Measurements from ENCODE around the gene ACYP1.
A peak's percentile ranks its signal among the peaks of the same experiment; 100 is the strongest.

ACYP1 gene

DNA sequence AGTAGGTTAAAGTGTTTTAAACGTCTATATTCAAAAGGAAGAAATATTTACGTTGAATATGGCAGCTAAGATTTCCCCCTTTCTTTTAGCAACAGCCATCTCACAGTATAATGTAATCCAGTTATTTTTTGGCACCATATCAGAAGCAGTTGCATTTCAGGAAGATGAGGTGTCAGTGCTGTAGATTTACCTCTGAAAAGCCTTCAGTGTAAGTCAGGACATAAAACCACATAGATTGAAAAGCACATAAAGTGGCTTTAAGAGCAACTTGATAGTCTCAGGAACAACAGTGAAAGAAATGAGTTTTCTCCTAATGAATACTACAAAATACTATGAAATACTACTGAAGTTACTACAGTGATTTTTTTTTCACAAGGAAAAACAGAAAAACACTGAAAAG lies 19.5 kb downstream of the ACYP1 start:
- Histone ChIP-seq H3K27me3 (ENCODE audit: control insufficient read depth, insufficient read depth, low read length) (no peaks in the 10 kb centered on the region), H3K36me3 (ENCODE audit: control insufficient read depth, insufficient read depth, low read length) (0 out of 2 replicates have a peak, but pooled peaks cover 5% of the 10 kb centered on the region), H3K27ac (ENCODE audit: low read length) (no peak overlapping the region), H3K4me1 (ENCODE audit: control insufficient read depth, insufficient read depth, low read length) (no peaks in the 10 kb centered on the region), H3K9me3 (ENCODE audit: control insufficient read depth, insufficient read depth, low read length) (no peaks in the 10 kb centered on the region), H3K4me3 (ENCODE audit: low read length) (no peak overlapping the region)
- WGBS (ENCODE audit: insufficient coverage, insufficient read length): no CpG with 5 or more reads among the region's 2 CpGs
- DNase-seq (ENCODE audit: low read depth, low spot score): no peak

GRCh38 chr14:75042035-75042434 lies 21.8 kb downstream of the ACYP1 start:
- no peaks in the 10 kb centered on the region for H3K4me1 ChIP-seq (ENCODE audit: control insufficient read depth, insufficient read depth, low read length)
- no peak overlapping the region for H3K4me3 ChIP-seq (ENCODE audit: low read length)
- no peaks in the 10 kb centered on the region for H3K9me3 ChIP-seq (ENCODE audit: control insufficient read depth, insufficient read depth, low read length)
- H3K27me3 ChIP-seq (ENCODE audit: control insufficient read depth, insufficient read depth, low read length): no peaks in the 10 kb centered on the region
- no peak for DNase-seq (ENCODE audit: low read depth, low spot score)
- H3K36me3 ChIP-seq (ENCODE audit: control insufficient read depth, insufficient read depth, low read length): 0 out of 2 replicates have a peak, but pooled peaks cover 5% of the 10 kb centered on the region
- no CpG with 5 or more reads among the region's 6 CpGs for WGBS (ENCODE audit: insufficient coverage, insufficient read length)
- no peak overlapping the region for H3K27ac ChIP-seq (ENCODE audit: low read length)

- no peak overlapping the region for H3K4me3 ChIP-seq (ENCODE audit: low read length)
- no peak overlapping the region for H3K27ac ChIP-seq (ENCODE audit: low read length)
- H3K4me1 ChIP-seq (ENCODE audit: control insufficient read depth, insufficient read depth, low read length): no peaks in the 10 kb centered on the region
- H3K27me3 ChIP-seq (ENCODE audit: control insufficient read depth, insufficient read depth, low read length): no peaks in the 10 kb centered on the region
- no peaks in the 10 kb centered on the region for H3K9me3 ChIP-seq (ENCODE audit: control insufficient read depth, insufficient read depth, low read length)
- 0 out of 2 replicates have a peak, but pooled peaks cover 5% of the 10 kb centered on the region for H3K36me3 ChIP-seq (ENCODE audit: control insufficient read depth, insufficient read depth, low read length)
- DNase-seq (ENCODE audit: low read depth, low spot score): no peak
- WGBS (ENCODE audit: insufficient coverage, insufficient read length): no CpG with 5 or more reads among the region's 4 CpGs
These were observed 22.2 kb downstream of the ACYP1 start for GRCh38 chr14:75041613-75042012.

DNA sequence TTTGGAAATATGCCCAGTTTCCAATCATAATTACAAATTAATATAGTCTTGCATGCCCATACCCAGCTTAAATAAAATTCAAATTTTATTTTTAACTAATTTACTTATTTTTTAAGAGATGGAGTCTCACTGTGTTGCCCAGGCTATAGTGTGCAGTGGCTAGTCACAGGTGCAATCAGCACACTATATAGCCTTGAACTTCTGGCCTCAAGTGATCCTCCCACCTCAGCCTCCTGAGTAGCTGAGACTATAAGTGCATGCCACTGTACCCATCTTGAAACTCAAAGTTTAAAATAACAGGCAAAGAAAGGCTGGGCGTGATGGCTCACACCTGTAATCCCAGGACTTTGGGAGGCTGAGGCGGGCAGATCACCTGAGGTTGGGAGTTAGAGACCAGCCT lies 22.9 kb downstream of the ACYP1 start:
- H3K4me3 ChIP-seq (ENCODE audit: low read length): no peak overlapping the region
- no peaks in the 10 kb centered on the region for H3K27me3 ChIP-seq (ENCODE audit: control insufficient read depth, insufficient read depth, low read length)
- 0 out of 2 replicates have a peak, but pooled peaks cover 5% of the 10 kb centered on the region for H3K36me3 ChIP-seq (ENCODE audit: control insufficient read depth, insufficient read depth, low read length)
- DNase-seq (ENCODE audit: low read depth, low spot score): no peak
- H3K27ac ChIP-seq (ENCODE audit: low read length): no peak overlapping the region
- no CpG with 5 or more reads among the region's 2 CpGs for WGBS (ENCODE audit: insufficient coverage, insufficient read length)
- no peaks in the 10 kb centered on the region for H3K4me1 ChIP-seq (ENCODE audit: control insufficient read depth, insufficient read depth, low read length)
- no peaks in the 10 kb centered on the region for H3K9me3 ChIP-seq (ENCODE audit: control insufficient read depth, insufficient read depth, low read length)

- Histone ChIP-seq H3K27ac (ENCODE audit: low read length) (no peak overlapping the region), H3K36me3 (ENCODE audit: control insufficient read depth, insufficient read depth, low read length) (0 out of 2 replicates have a peak, but pooled peaks cover 5% of the 10 kb centered on the region), H3K9me3 (ENCODE audit: control insufficient read depth, insufficient read depth, low read length) (no peaks in the 10 kb centered on the region), H3K4me3 (ENCODE audit: low read length) (no peak overlapping the region), H3K27me3 (ENCODE audit: control insufficient read depth, insufficient read depth, low read length) (no peaks in the 10 kb centered on the region), H3K4me1 (ENCODE audit: control insufficient read depth, insufficient read depth, low read length) (no peaks in the 10 kb centered on the region)
- no peak for DNase-seq (ENCODE audit: low read depth, low spot score)
- WGBS (ENCODE audit: insufficient coverage, insufficient read length): no CpG with 5 or more reads among the region's 1 CpG
These were observed 23.3 kb downstream of the ACYP1 start for GRCh38 chr14:75040507-75040906.

- Histone ChIP-seq H3K36me3 (ENCODE audit: control insufficient read depth, insufficient read depth, low read length) (no peaks in the 10 kb centered on the region), H3K9me3 (ENCODE audit: control insufficient read depth, insufficient read depth, low read length) (no peaks in the 10 kb centered on the region), H3K4me1 (ENCODE audit: control insufficient read depth, insufficient read depth, low read length) (no peaks in the 10 kb centered on the region), H3K27ac (ENCODE audit: low read length) (no peak overlapping the region), H3K4me3 (ENCODE audit: low read length) (no peak overlapping the region), H3K27me3 (ENCODE audit: control insufficient read depth, insufficient read depth, low read length) (no peaks in the 10 kb centered on the region)
- no CpG with 5 or more reads among the region's 2 CpGs for WGBS (ENCODE audit: insufficient coverage, insufficient read length)
- no peak for DNase-seq (ENCODE audit: low read depth, low spot score)
These were observed 30.9 kb downstream of the ACYP1 start for GRCh38 chr14:75032939-75033338.

- no peaks in the 10 kb centered on the region for H3K4me1 ChIP-seq (ENCODE audit: control insufficient read depth, insufficient read depth, low read length)
- H3K9me3 ChIP-seq (ENCODE audit: control insufficient read depth, insufficient read depth, low read length): no peaks in the 10 kb centered on the region
- H3K36me3 ChIP-seq (ENCODE audit: control insufficient read depth, insufficient read depth, low read length): no peaks in the 10 kb centered on the region
- no CpG with 5 or more reads among the region's 1 CpG for WGBS (ENCODE audit: insufficient coverage, insufficient read length)
- H3K4me3 ChIP-seq (ENCODE audit: low read length): no peak overlapping the region
- no peak overlapping the region for H3K27ac ChIP-seq (ENCODE audit: low read length)
- DNase-seq (ENCODE audit: low read depth, low spot score): no peak
- no peaks in the 10 kb centered on the region for H3K27me3 ChIP-seq (ENCODE audit: control insufficient read depth, insufficient read depth, low read length)
These were observed 33.7 kb downstream of the ACYP1 start for GRCh38 chr14:75030147-75030546.

DNA sequence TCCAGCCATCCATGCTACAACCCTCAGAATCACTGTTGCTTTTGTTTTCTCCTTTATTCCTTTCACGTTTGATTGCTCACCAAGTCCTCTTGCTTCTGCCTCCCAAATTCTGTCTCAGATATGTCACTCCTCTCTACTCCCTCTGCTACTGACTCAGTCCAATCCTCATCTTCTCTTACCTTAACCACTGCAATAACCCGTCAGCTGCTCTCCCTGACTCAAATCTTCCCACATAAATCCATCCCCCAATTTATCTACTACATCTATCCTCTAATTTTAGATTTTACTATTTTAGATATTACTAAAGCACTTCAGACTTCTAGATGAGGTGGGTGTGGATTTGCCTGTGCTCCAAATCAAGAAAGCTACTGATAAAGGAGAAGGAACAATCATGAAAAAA lies 37.9 kb downstream of the ACYP1 start:
- no peak overlapping the region for H3K27ac ChIP-seq (ENCODE audit: low read length)
- 100% methylated on average over 1 of the region's 2 CpGs for WGBS (ENCODE audit: insufficient coverage, insufficient read length)
- H3K4me3 ChIP-seq (ENCODE audit: low read length): no peak overlapping the region
- H3K36me3 ChIP-seq (ENCODE audit: control insufficient read depth, insufficient read depth, low read length): no peaks in the 10 kb centered on the region
- DNase-seq (ENCODE audit: low read depth, low spot score): no peak
- no peaks in the 10 kb centered on the region for H3K27me3 ChIP-seq (ENCODE audit: control insufficient read depth, insufficient read depth, low read length)
- no peaks in the 10 kb centered on the region for H3K9me3 ChIP-seq (ENCODE audit: control insufficient read depth, insufficient read depth, low read length)
- H3K4me1 ChIP-seq (ENCODE audit: control insufficient read depth, insufficient read depth, low read length): no peaks in the 10 kb centered on the region

DNA sequence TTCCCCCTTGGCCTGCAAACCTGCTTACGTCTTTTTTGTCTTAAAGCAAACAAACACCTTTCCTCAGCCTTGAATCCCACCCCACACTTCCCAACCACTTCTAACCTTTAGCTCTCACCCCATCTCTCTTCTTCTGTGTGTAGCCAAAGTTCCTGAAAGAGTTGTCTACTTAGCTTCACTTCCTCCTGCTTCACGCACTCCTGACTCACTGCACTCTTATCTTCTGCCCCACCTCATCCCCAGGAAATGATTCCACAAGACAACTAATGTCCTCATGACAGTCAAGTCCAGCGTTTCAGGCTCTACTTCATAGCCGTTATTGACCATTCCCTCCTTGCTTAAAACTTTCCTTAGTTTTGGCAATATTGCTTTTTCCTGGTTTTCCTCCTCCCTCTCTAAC lies 38.7 kb downstream of the ACYP1 start:
- Histone ChIP-seq H3K27me3 (ENCODE audit: control insufficient read depth, insufficient read depth, low read length) (no peaks in the 10 kb centered on the region), H3K27ac (ENCODE audit: low read length) (no peak overlapping the region), H3K4me1 (ENCODE audit: control insufficient read depth, insufficient read depth, low read length) (no peaks in the 10 kb centered on the region), H3K9me3 (ENCODE audit: control insufficient read depth, insufficient read depth, low read length) (no peaks in the 10 kb centered on the region), H3K36me3 (ENCODE audit: control insufficient read depth, insufficient read depth, low read length) (no peaks in the 10 kb centered on the region), H3K4me3 (ENCODE audit: low read length) (no peak overlapping the region)
- no peak for DNase-seq (ENCODE audit: low read depth, low spot score)
- no CpG with 5 or more reads among the region's 4 CpGs for WGBS (ENCODE audit: insufficient coverage, insufficient read length)

- no CpG with 5 or more reads among the region's 1 CpG for WGBS (ENCODE audit: insufficient coverage, insufficient read length)
- Histone ChIP-seq H3K27me3 (ENCODE audit: control insufficient read depth, insufficient read depth, low read length) (no peaks in the 10 kb centered on the region), H3K36me3 (ENCODE audit: control insufficient read depth, insufficient read depth, low read length) (no peaks in the 10 kb centered on the region), H3K4me3 (ENCODE audit: low read length) (no peak overlapping the region), H3K27ac (ENCODE audit: low read length) (no peak overlapping the region), H3K4me1 (ENCODE audit: control insufficient read depth, insufficient read depth, low read length) (no peaks in the 10 kb centered on the region), H3K9me3 (ENCODE audit: control insufficient read depth, insufficient read depth, low read length) (no peaks in the 10 kb centered on the region)
- no peak for DNase-seq (ENCODE audit: low read depth, low spot score)
These were observed 40.7 kb downstream of the ACYP1 start for GRCh38 chr14:75023108-75023507.

DNA sequence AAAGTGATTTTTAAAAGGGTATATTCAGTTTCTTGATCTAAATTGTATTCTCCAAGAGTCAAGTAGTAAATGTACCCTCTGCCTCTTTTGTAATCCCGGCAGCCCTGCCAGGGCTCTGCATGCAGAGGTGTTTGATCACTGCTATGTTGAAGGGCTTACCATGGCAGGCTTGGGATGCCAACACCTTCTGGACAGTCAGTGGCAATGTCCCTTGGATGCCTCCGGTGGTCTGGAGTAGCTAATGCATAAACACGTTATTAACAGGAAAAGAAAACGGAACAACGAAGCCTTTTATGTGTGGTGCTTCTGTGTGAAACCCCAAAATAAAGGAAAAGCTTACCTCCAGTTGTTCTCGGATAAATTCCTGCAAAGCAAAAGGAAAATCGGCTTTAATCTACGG lies 41.2 kb downstream of the ACYP1 start:
- H3K36me3 ChIP-seq (ENCODE audit: control insufficient read depth, insufficient read depth, low read length): no peaks in the 10 kb centered on the region
- H3K9me3 ChIP-seq (ENCODE audit: control insufficient read depth, insufficient read depth, low read length): no peaks in the 10 kb centered on the region
- H3K4me3 ChIP-seq (ENCODE audit: low read length): no peak overlapping the region
- no peaks in the 10 kb centered on the region for H3K27me3 ChIP-seq (ENCODE audit: control insufficient read depth, insufficient read depth, low read length)
- no peaks in the 10 kb centered on the region for H3K4me1 ChIP-seq (ENCODE audit: control insufficient read depth, insufficient read depth, low read length)
- DNase-seq (ENCODE audit: low read depth, low spot score): peak; percentile 5
- no CpG with 5 or more reads among the region's 8 CpGs for WGBS (ENCODE audit: insufficient coverage, insufficient read length)
- no peak overlapping the region for H3K27ac ChIP-seq (ENCODE audit: low read length)

Measured in iPS DF 6.9 (cell line).